ENCODE results near the gene MYBPHL.

The MYBPHL gene
- long read RNA-seq, donor 1: 0 reads
- long read RNA-seq, donor 2: 0 reads
- long read RNA-seq, donor 3: 0 reads
- long read RNA-seq, donor 4: 0 reads
- long read RNA-seq, donor 5: 0 reads
- long read RNA-seq, donor 6: 0 reads
- long read RNA-seq, donor 7: 0 reads
- long read RNA-seq, donor 8: 0 reads

GRCh38 chr1:109306832-109307273, at the start of gene MYBPHL:
Gene MYBPHL, minus strand, starts transcription at chr1:109307011. Its CDS starts 20 bp downstream, at chr1:109306991.
- no peak for DNase-seq

GRCh38 chr1:109356505-109356904, 49.7 kb upstream of the MYBPHL start:
- DNase-seq: no peak

- DNase-seq: peak; percentile 11
Observed at GRCh38 chr1:109354929-109355328, 48.1 kb upstream of the MYBPHL start.

- no peak for DNase-seq
Observed at GRCh38 chr1:109351457-109351856, 44.6 kb upstream of the MYBPHL start.

- no peak for DNase-seq
Observed at GRCh38 chr1:109350655-109351054, 43.8 kb upstream of the MYBPHL start.

GRCh38 chr1:109350182-109350581, 43.4 kb upstream of the MYBPHL start:
- no peak for DNase-seq

- no peak for DNase-seq
Observed at GRCh38 chr1:109347511-109347910, 40.7 kb upstream of the MYBPHL start.

- DNase-seq: no peak
Observed at GRCh38 chr1:109341944-109342930, 35.4 kb upstream of the MYBPHL start.

- no peak for DNase-seq
Observed at GRCh38 chr1:109338608-109339007, 31.8 kb upstream of the MYBPHL start.

- no peak for DNase-seq
Observed at GRCh38 chr1:109338091-109338490, 31.3 kb upstream of the MYBPHL start.

- no peak for DNase-seq
Observed at GRCh38 chr1:109335091-109335490, 28.3 kb upstream of the MYBPHL start.

- DNase-seq: no peak
Observed at GRCh38 chr1:109331113-109331512, 24.3 kb upstream of the MYBPHL start.

GRCh38 chr1:109327285-109327684, 20.5 kb upstream of the MYBPHL start:
- no peak for DNase-seq

- no peak for DNase-seq
Observed at GRCh38 chr1:109322974-109323373, 16.2 kb upstream of the MYBPHL start.

- DNase-seq: no peak
Observed at GRCh38 chr1:109319114-109319513, 12.3 kb upstream of the MYBPHL start.

- DNase-seq: no peak
Observed at GRCh38 chr1:109316506-109316905, 9.7 kb upstream of the MYBPHL start.

GRCh38 chr1:109315288-109315687, 8.5 kb upstream of the MYBPHL start:
- DNase-seq: no peak

GRCh38 chr1:109314795-109315194, 8.0 kb upstream of the MYBPHL start:
- DNase-seq: no peak

- DNase-seq: no peak
Observed at GRCh38 chr1:109312978-109313775, 6.4 kb upstream of the MYBPHL start.

GRCh38 chr1:109312246-109312645, 5.4 kb upstream of the MYBPHL start:
- DNase-seq: no peak

- no peak for DNase-seq
Observed at GRCh38 chr1:109309347-109309746, 2.5 kb upstream of the MYBPHL start.

GRCh38 chr1:109307274-109308021, 637 bp upstream of the MYBPHL start:
- no peak for DNase-seq
